OCI-LY1 (cell line): ENCODE data around the gene HCN4.
"Not testable (repeated sequence)": the region's sequence is repeated elsewhere in the genome, so short reads cannot be mapped to it uniquely, and the experiment has no call there.

Experiments used
- H2AFZ ChIP-seq: fragments of 200-600 bp; sonication (generic), shearing (Covaris generic); 2 replicates; pipeline ENCODE4 v1.6.0; 2014; ENCODE audit warnings: antibody characterized with exemption, mild to moderate bottlenecking, low read length
- H3F3A ChIP-seq: fragments of 200-600 bp; sonication (generic), shearing (Covaris generic); 2 replicates; pipeline ENCODE4 v1.6.0; 2014; ENCODE audit warnings: mild to moderate bottlenecking, antibody characterized with exemption, low read length, moderate library complexity; ENCODE audit not compliant: insufficient read depth
- H3K27ac ChIP-seq: fragments of 200-600 bp; sonication (generic); 2 replicates; pipeline ENCODE4 v1.5.1; 2014; ENCODE audit warnings: low read length, mixed run types, mild to moderate bottlenecking, low read depth; ENCODE audit not compliant: poor library complexity, severe bottlenecking
- H3K27me3 ChIP-seq: fragments of 200-600 bp; sonication (generic); 2 replicates; pipeline ENCODE4 v1.6.0; 2014; ENCODE audit warnings: antibody characterized with exemption, mild to moderate bottlenecking, low read length, moderate library complexity; ENCODE audit not compliant: insufficient read depth
- H3K36me3 ChIP-seq: fragments of 200-600 bp; sonication (generic); 2 replicates; pipeline ENCODE4 v1.6.1; 2014; ENCODE audit warnings: mild to moderate bottlenecking, antibody characterized with exemption, low read length, moderate library complexity, mixed read lengths; ENCODE audit not compliant: insufficient read depth
- H3K4me1 ChIP-seq: fragments of 200-600 bp; sonication (generic); 2 replicates; pipeline ENCODE4 v1.5.1; 2014; ENCODE audit warnings: mild to moderate bottlenecking, low read length, moderate library complexity; ENCODE audit not compliant: insufficient read depth, severe bottlenecking
- H3K4me2 ChIP-seq: fragments of 200-600 bp; sonication (generic), shearing (Covaris generic); 2 replicates; pipeline ENCODE4 v1.6.1; 2014; ENCODE audit warnings: low read length
- H3K4me3 ChIP-seq: fragments of 200-600 bp; sonication (generic); 2 replicates; pipeline ENCODE4 v1.5.1; 2014; ENCODE audit warnings: low read length, low read depth, mild to moderate bottlenecking, mixed read lengths; ENCODE audit not compliant: poor library complexity, severe bottlenecking
- H3K79me2 ChIP-seq: fragments of 200-600 bp; shearing (Covaris generic); 2 replicates; pipeline ENCODE4 v1.6.1; 2016; ENCODE audit warnings: mixed run types, low read length, mixed read lengths; ENCODE audit not compliant: insufficient read depth
- H3K9ac ChIP-seq: fragments of 200-600 bp; sonication (generic), shearing (Covaris generic); 2 replicates; pipeline ENCODE4 v1.6.1; 2014; ENCODE audit warnings: mild to moderate bottlenecking, low read length, mixed read lengths
- H3K9me2 ChIP-seq: fragments of 200-600 bp; sonication (generic), shearing (Covaris generic); 2 replicates; pipeline ENCODE4 v1.6.1; 2014; ENCODE audit warnings: low read depth, mild to moderate bottlenecking, low read length, mixed read lengths
- H3K9me3 ChIP-seq: fragments of 200-600 bp; shearing (Covaris generic); 2 replicates; pipeline ENCODE4 v1.6.1; 2014; ENCODE audit warnings: low read length, mixed read lengths
- H4K20me1 ChIP-seq: fragments of 200-600 bp; sonication (generic), shearing (Covaris generic); 2 replicates; pipeline ENCODE4 v1.6.0; 2016; ENCODE audit warnings: mild to moderate bottlenecking, low read length; ENCODE audit not compliant: insufficient read depth
- CTCF ChIP-seq: fragments of 200-600 bp; sonication (generic), shearing (Covaris generic); IDR thresholded peaks from 2 replicates; pipeline ENCODE4 v1.5.1; 2017; ENCODE audit warnings: mild to moderate bottlenecking, antibody characterized with exemption, low read length, moderate library complexity, mixed read lengths
- EZH2 ChIP-seq: fragments of 200-600 bp; sonication (generic), shearing (Covaris generic); IDR thresholded peaks from 2 replicates; pipeline ENCODE4 v1.8.0; 2017; ENCODE audit warnings: borderline replicate concordance, mixed run types, mild to moderate bottlenecking, antibody characterized with exemption, low read length, moderate library complexity, mixed read lengths

The HCN4 gene

GRCh38 chr15:73308305-73308704 is 60.5 kb downstream of the HCN4 start:
- Histone ChIP-seq H2AFZ (no peak overlapping the region), H3F3A (no peaks in the 10 kb centered on the region), H3K4me1 (no peaks in the 10 kb centered on the region), H4K20me1 (no peaks in the 10 kb centered on the region), H3K9ac (no peak overlapping the region), H3K4me3 (no peak overlapping the region), H3K79me2 (no peaks in the 10 kb centered on the region), H3K9me3 (no peaks in the 10 kb centered on the region), H3K9me2 (no peaks in the 10 kb centered on the region), H3K4me2 (no peak overlapping the region), H3K36me3 (no peaks in the 10 kb centered on the region), H3K27me3 (no peaks in the 10 kb centered on the region; the same call in 1 of the 2 replicates), H3K27ac (no peak overlapping the region)
- TF ChIP-seq EZH2: no peak

- no peaks in the 10 kb centered on the region for H4K20me1 ChIP-seq
- no peaks in the 10 kb centered on the region for H3K9me3 ChIP-seq
- no peak overlapping the region for H3K4me3 ChIP-seq
- H3K36me3 ChIP-seq: no peaks in the 10 kb centered on the region
- H2AFZ ChIP-seq: no peak overlapping the region
- H3K79me2 ChIP-seq: no peaks in the 10 kb centered on the region
- no peaks in the 10 kb centered on the region; the same call in 1 of the 2 replicates for H3K27me3 ChIP-seq
- H3K9me2 ChIP-seq: no peaks in the 10 kb centered on the region
- no peak overlapping the region for H3K27ac ChIP-seq
- H3K4me2 ChIP-seq: no peak overlapping the region
- no peaks in the 10 kb centered on the region for H3F3A ChIP-seq
- TF ChIP-seq EZH2 (no peak), CTCF (peak; percentile 71; the same call in 1 of the 2 replicates)
- no peak overlapping the region for H3K9ac ChIP-seq
- H3K4me1 ChIP-seq: no peaks in the 10 kb centered on the region
These were observed 63.2 kb downstream of the HCN4 start for GRCh38 chr15:73305331-73306211.

GRCh38 chr15:73303636-73304035 is 65.1 kb downstream of the HCN4 start:
- no peaks in the 10 kb centered on the region; the same call in 1 of the 2 replicates for H4K20me1 ChIP-seq
- no peaks in the 10 kb centered on the region for H3K79me2 ChIP-seq
- H3F3A ChIP-seq: no peaks in the 10 kb centered on the region
- no peaks in the 10 kb centered on the region for H3K36me3 ChIP-seq
- no peaks in the 10 kb centered on the region for H3K9me2 ChIP-seq
- TF ChIP-seq EZH2 (no peak), CTCF (no peak)
- no peaks in the 10 kb centered on the region for H3K4me1 ChIP-seq
- H3K9ac ChIP-seq: no peak overlapping the region
- H3K9me3 ChIP-seq: no peaks in the 10 kb centered on the region
- no peaks in the 10 kb centered on the region for H3K27me3 ChIP-seq
- no peak overlapping the region for H3K27ac ChIP-seq
- no peak overlapping the region for H3K4me2 ChIP-seq
- H2AFZ ChIP-seq: no peak overlapping the region
- no peak overlapping the region for H3K4me3 ChIP-seq

GRCh38 chr15:73300286-73300685 is 68.5 kb downstream of the HCN4 start:
- not testable (repeated sequence) for H3K4me3 ChIP-seq, H3K9me3 ChIP-seq, H3K79me2 ChIP-seq, H3K27ac ChIP-seq, H3K9ac ChIP-seq, H3K4me1 ChIP-seq, H4K20me1 ChIP-seq, H3K36me3 ChIP-seq, H3F3A ChIP-seq, H3K4me2 ChIP-seq, H2AFZ ChIP-seq, H3K27me3 ChIP-seq, H3K9me2 ChIP-seq
